NCI-H446 treated with DMSO at 0.1 percent for 48 hours (cell line): ENCODE data around the gene TBC1D22A.

Source experiments
- DNase-seq: peaks from one replicate; lab custom pipeline; 2025; lab: John Stamatoyannopoulos, UW

TBC1D22A gene

GRCh38 chr22:46909237-46910030, 147.0 kb downstream of the TBC1D22A start:
- no peak for DNase-seq

DNA sequence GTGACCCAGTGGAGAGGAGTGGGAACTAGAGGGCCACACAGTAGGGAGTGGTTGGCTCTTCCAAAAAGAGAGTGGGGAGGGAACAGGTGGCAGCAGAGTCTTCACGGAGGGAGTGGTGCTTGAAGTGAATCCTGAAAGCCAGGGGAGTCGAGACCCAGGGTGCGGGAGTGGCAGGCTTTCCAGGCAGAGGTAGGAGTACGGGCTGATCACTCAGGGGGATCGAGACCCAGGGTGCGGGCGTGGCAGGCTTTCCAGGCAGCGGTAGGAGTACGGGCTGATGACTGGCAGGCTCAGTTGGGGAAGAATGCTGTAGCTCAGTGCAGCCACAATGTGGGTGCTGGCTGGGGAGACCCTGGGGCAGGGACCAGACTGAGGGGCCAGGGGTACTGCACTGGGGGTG, 148.2 kb downstream of the TBC1D22A start:
- no peak for DNase-seq

DNA sequence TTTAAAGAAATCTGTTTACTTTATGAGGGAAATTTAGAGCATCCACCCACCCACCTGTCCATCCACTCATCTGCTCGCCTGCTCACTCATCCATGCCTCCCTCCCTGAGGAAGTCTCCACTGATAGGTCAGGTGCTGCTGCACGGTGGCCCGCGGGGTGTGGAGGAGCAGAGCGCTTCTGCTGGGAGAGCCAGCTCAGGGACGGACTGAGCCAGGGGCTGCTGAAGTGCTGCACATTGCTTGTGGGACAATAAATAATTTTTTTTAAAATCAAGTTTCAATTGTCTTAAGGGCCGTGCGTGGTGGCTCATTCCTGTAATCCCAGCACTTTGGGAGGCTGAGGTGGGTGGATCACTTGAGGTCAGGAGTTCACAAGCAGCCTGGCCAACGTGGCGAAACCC, 148.9 kb downstream of the TBC1D22A start:
- no peak for DNase-seq

DNA sequence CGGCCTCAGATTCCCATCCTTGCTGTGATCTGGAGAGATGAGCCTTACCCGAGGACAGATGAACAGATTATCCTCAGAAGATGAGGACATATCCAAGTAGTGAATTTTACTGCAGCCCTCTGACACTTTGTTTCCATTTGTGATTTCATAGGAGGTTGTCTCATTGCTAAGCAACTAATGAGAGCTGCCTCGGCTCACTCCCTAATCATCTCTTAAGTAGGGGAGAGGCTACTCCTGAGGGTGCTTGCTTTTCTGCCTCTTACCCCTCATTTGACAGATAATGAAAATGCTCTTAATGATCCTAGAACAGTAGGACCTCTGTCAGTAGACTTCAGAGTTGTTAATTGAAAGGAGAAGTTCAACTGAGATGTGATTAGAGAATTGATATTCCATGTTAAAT, 150.9 kb downstream of the TBC1D22A start:
- DNase-seq, result no peak

GRCh38 chr22:46914481-46914880, 152.0 kb downstream of the TBC1D22A start:
- no peak for DNase-seq

DNA sequence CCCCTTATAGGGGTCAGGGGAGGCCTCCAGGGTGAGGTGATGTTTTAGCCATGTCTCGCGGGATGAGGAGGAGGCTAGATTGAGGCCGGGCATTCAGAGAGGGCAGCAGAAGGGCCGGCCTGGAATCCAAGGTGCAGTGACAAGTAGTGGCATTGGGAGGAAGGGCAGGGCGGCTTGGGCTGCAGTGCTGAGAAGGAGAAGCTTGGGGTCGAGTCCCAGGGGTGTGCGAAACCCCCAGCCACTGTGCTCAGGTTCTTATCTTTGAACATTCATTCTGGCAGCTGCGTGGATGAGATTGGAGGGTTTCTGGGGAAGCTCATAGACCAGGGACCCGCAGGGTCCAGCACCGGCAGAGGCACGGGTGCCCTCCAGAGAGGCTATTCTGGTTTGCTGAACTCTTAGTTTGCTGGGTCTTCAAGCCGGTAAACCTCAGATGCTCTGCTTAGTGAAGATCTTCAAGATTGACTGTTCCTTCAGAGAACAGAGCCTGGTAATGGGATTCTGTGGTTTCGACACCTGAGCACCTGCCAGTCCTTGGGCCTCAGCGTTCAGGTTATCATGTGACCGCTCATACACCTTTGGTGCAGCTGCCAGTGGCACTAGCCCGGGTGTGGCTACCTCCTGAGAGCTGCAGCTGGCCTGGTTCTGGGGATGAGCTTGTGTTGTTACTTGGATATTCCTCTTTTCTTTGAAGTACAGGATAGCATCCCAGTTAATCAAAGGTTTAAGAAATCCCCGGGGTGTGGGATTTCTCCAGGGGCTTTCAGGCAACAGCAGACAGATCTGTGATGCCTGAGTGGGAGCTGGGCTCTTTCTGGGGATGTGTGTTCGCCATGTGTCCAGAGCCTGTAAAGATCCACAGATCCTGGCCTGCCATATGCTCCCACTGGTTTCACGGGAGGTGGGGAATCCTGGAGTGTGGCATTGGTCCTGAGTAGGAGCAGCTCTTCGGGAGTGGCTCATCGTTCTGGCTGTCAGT, 152.8 kb downstream of the TBC1D22A start:
- DNase-seq, result no peak

GRCh38 chr22:46915950-46916730, 153.7 kb downstream of the TBC1D22A start:
- no peak for DNase-seq

GRCh38 chr22:46916886-46917770, 154.7 kb downstream of the TBC1D22A start:
- no peak for DNase-seq

GRCh38 chr22:46917771-46918101, 155.3 kb downstream of the TBC1D22A start:
- DNase-seq, result no peak

GRCh38 chr22:46918197-46918596, 155.7 kb downstream of the TBC1D22A start:
- DNase-seq, result no peak

DNA sequence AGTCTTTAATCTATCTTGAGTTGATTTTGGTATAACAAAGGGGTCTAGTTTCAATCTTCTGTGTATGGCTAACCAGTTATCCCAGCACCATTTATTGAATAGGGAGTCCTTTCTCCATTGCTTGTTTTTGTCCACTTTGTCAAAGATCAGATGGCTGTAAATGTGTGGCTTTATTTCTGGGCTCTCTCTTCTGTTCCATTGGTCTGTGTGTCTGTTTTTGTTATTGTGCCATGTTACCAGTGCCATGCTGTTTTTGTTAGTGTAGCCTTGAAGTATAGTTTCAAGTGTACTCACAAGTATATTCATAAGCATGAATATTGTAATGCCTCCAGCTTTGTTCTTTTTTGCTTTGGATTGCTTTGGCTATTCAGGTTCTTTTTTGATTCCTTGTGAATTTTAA, 159.6 kb downstream of the TBC1D22A start:
- no peak for DNase-seq

GRCh38 chr22:46923394-46923793, 160.9 kb downstream of the TBC1D22A start:
- no peak for DNase-seq

DNA sequence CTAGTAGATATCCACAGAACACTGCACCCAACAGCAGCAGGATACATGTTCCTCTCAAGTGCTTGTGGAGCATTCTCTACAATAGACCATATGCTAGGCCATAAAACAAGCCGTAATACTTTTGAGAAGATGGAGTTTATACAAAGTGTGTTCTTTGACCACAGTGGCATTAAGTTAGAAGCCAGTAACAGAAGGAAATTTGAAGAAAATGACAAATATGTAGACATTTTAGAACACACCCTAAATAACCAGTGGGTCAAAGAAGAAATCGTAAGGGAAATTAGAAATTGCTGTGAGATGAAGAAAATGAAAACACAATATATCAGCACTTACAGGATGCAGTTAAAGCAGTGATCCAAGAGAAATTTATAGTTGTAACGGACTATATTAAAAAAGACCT, 163.4 kb downstream of the TBC1D22A start:
- DNase-seq, result no peak

DNA sequence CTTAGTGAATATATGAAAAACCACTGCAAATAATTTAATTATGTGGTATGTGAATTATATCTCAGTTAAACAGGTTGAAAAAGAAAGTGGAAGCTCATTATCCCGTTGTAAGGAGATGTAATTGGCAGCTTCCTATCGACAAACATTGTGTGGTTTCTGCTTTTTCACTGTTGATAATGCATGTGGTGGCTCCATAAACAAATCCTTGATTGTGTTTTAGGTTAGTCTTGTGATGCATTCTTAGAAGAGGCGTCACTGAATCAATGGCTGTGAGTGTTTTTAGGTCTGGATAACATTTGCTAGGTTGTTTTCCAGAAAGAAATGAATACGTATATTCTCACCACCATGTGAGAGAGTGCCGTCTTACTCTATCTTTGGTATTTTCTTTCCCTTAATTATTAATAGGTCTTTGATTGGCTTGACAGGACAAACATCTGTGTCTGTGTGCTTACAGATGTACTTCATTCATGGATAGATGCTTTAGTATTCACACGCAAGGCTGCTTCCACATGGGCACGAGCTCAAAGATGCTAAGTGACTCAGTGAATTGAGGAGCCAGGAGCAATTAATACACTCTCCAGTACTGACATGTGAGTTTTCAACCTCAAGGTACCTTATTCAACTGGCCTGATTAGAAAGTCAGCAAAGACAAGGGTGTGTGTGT, 166.7 kb downstream of the TBC1D22A start:
- no peak for DNase-seq

DNA sequence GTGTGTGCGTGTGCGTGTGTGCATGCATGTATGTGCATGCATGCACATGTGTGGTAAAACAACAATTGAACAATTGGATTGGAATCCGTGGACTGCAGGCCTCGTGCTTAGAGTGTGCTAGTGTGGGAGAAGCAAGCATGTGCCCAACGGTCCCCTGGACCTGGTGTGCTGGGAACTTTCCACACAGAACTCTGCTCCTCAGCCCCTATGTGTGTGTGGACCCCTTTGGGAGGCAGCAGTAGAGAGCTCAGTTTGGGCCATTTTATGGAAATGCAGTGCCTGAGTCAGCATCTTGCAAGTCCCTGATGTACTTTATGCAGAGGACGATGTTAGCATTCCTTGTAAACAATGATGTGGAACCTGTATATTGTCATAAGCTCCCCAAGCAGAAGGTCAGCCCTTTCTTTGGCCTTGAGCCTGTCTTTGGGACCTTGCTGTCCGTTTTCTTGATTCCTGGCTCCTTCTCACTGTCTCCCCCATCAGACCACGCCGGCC, 167.3 kb downstream of the TBC1D22A start:
- DNase-seq, result no peak

DNA sequence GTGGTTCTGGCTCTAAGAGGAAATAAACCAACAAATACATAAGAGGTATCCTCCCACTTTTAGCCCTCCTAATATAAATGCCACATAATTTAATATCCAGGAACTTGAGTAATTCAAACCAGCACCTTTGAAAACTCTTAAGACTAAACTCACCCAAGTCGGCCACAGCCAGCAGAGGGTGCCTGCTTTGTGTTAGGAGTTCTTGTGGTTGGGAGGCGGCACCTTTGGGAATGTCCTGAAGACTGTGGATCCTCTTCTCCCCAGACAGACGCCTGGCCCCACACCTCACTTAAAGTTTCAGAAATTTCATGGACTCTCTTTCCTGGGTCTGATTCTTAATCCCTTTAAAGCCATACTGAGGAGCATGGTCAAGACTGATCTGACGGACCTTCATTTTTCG, 169.0 kb downstream of the TBC1D22A start:
- no peak for DNase-seq

DNA sequence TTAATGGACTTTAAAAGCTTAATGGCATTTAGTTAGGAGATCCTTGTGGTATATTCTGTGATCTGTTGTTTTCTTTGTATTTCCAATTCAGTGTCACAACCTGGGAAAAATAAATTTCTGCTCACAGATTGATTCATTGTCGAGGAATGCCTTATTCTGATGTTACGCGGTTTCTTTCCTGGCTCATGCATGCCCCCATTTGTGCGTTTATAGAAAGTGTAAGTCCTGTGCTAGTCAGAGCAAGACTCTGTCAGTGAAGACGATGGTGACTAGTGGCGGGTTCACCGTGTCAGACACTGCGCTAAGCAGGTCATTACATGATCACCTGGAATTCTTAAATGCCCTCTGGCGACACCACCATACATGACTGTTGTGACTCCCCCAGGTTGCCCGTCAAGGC, 169.4 kb downstream of the TBC1D22A start:
- DNase-seq, result no peak

- DNase-seq, result no peak
Measured at GRCh38 chr22:46933040-46933930, 170.8 kb downstream of the TBC1D22A start.

- DNase-seq, result no peak
Measured at GRCh38 chr22:46934172-46934745, 171.8 kb downstream of the TBC1D22A start.
